Keratinocyte (primary cell): ENCODE measurements around the gene OSBPL1A. TPM values are rescaled to one million over a fixed set of nuclear protein-coding genes. Genes with fewer than 3 reads are reported as not detected.

Source experiments
- DNase-seq: peaks from one replicate; pipeline ENCODE4 v3.0.0-alpha.2; 2011; ENCODE audit warnings: low read depth, missing footprints, low spot score
- FAIRE-seq: peaks from 2 replicates; lab custom pipeline; 2011; peaks lifted over from hg19 to GRCh38; lab: Jason Lieb, UNC
- H2AFZ ChIP-seq: 2 replicates; pipeline ENCODE4 v1.6.0; 2012; ENCODE audit warnings: low read length, control low read depth, inconsistent platforms; ENCODE audit not compliant: control insufficient read depth
- H3K27ac ChIP-seq: 2 replicates; pipeline ENCODE4 v1.5.1; 2011; ENCODE audit warnings: low read length; ENCODE audit not compliant: control insufficient read depth, insufficient read depth
- H3K27me3 ChIP-seq: 3 replicates; pipeline ENCODE4 v1.6.0; 2011; ENCODE audit warnings: low read length; ENCODE audit not compliant: control insufficient read depth, insufficient read depth; ENCODE audit errors: extremely low read depth
- H3K36me3 ChIP-seq, 2 experiments: 2 replicates in 1 of 2; 3 replicates in 1 of 2; pipeline ENCODE4 v1.5.1; 2011; ENCODE audit warnings: low read length in 2 of 2, mild to moderate bottlenecking in 1 of 2; ENCODE audit not compliant: control insufficient read depth in 2 of 2, insufficient read depth in 2 of 2; ENCODE audit errors: extremely low read depth in 1 of 2
- H3K4me1 ChIP-seq: 3 replicates; pipeline ENCODE4 v1.5.1; 2011; ENCODE audit warnings: low read length; ENCODE audit not compliant: control insufficient read depth, insufficient read depth; ENCODE audit errors: extremely low read depth
- H3K4me2 ChIP-seq: 3 replicates; pipeline ENCODE4 v1.6.0; 2011; ENCODE audit warnings: low read depth, low read length; ENCODE audit not compliant: control insufficient read depth, insufficient read depth; ENCODE audit errors: extremely low read depth
- H3K4me3 ChIP-seq, 3 experiments: fragments of 200-600 bp in 1 of 3; sonication (generic) in 1 of 3; 2 replicates in 2 of 3; 3 replicates in 1 of 3; pipeline ENCODE4 v1.5.1; 2011 to 2016; ENCODE audit warnings: low read length in 3 of 3, mild to moderate bottlenecking in 3 of 3, control low read depth in 2 of 3, inconsistent platforms in 1 of 3, low read depth in 1 of 3, mixed read lengths in 1 of 3, mixed run types in 1 of 3, moderate library complexity in 1 of 3; ENCODE audit not compliant: control insufficient read depth in 2 of 3, insufficient read depth in 2 of 3; ENCODE audit errors: extremely low read depth in 1 of 3
- H3K79me2 ChIP-seq: 2 replicates; pipeline ENCODE4 v1.6.0; 2012; ENCODE audit warnings: low read length; ENCODE audit not compliant: control insufficient read depth, insufficient read depth
- H3K9ac ChIP-seq: 3 replicates; pipeline ENCODE4 v1.6.0; 2011; ENCODE audit warnings: low read length; ENCODE audit not compliant: control insufficient read depth, insufficient read depth; ENCODE audit errors: extremely low read depth
- H3K9me1 ChIP-seq: 3 replicates; pipeline ENCODE4 v1.6.0; 2011; ENCODE audit warnings: low read length; ENCODE audit not compliant: control insufficient read depth, insufficient read depth; ENCODE audit errors: extremely low read depth
- H3K9me3 ChIP-seq: 2 replicates; pipeline ENCODE4 v1.5.1; 2012; ENCODE audit warnings: low read depth, low read length; ENCODE audit not compliant: control insufficient read depth
- H4K20me1 ChIP-seq: 3 replicates; pipeline ENCODE4 v1.6.0; 2011; ENCODE audit warnings: low read length; ENCODE audit not compliant: control insufficient read depth, insufficient read depth; ENCODE audit errors: extremely low read depth
- EZH2 ChIP-seq: IDR thresholded peaks from one replicate; pipeline ENCODE4 v1.6.1; 2012; ENCODE audit warnings: inconsistent platforms, mild to moderate bottlenecking, low read length, moderate library complexity
- dilution Hi-C: fragments of 300-500 bp; cut with MboI; formaldehyde crosslinking; loops from one replicate; pipeline ENCODE4 v1.7.0; 2020; ENCODE audit warnings: low sequenced_read_pairs; ENCODE audit not compliant: extremely low pct_ligation_motif_present
- polyA plus RNA-seq, 5 experiments: library from polyadenylated mRNA; depleted of rRNA in 3 of 5; stranded (reverse) in 3 of 5; stranded (forward) in 1 of 5; unstranded in 1 of 5; fragments of >200 nt; gene quantifications; 1 replicate in 1 of 5; 2 replicates in 3 of 5; 3 replicates in 1 of 5; pipeline versions ENCODE4 v1.2.1 to v1.2.3, GENCODE V29; 2011 to 2012; ENCODE audit warnings: missing spikeins in 2 of 5, low read depth in 1 of 5, low replicate concordance in 1 of 5
- TF ChIP-seq, protein P1 (sequence below), 3 experiments: IDR thresholded peaks in 1 of 3; conservative IDR thresholded peaks in 1 of 3; optimal IDR thresholded peaks in 1 of 3; 2 replicates in 2 of 3; 3 replicates in 1 of 3; pipeline versions ENCODE3 to v1.5.1; 2011; ENCODE audit warnings: low read length in 3 of 3, mild to moderate bottlenecking in 3 of 3, moderate library complexity in 2 of 3, control low read depth in 1 of 3, inconsistent platforms in 1 of 3; ENCODE audit not compliant: insufficient read depth in 2 of 3; ENCODE audit errors: extremely low read depth in 1 of 3

Gene OSBPL1A
- polyA plus RNA-seq, 1 donor (not counting 4 experiments of a cell fraction or from before 2014, with no cell fraction given) = 17.7 TPM

DNA sequence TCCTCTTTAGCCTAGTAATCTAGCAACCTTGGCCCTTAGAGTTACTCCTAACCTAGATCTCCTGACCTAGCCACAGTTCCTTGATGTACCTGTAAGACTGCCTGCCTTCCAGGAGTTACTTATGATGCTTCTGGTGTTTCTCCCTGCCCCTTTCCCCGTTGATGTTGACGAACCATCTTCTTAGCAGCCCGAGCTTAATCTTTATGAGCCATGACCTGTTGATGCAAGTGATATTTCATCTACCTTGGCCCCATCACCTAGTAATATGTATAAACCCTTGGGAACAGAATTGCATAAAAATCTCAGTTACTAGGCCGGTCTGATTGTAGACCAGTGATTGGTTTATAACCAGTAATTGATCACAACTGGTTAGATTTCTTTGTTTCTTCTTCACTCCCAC is 31.6 kb upstream of the OSBPL1A start:
- DNase-seq (no peak), FAIRE-seq (no peak)
- no peaks in the 10 kb centered on the region for H4K20me1 ChIP-seq
- H3K9ac ChIP-seq = no peak overlapping the region
- H2AFZ ChIP-seq = no peak overlapping the region
- H3K27ac ChIP-seq = no peak overlapping the region
- H3K9me1 ChIP-seq = no peaks in the 10 kb centered on the region
- peaks cover 4 to 10% of the 10 kb centered on the region in 2 experiments for H3K36me3 ChIP-seq
- peaks cover 13% of the 10 kb centered on the region for H3K79me2 ChIP-seq
- TF ChIP-seq, protein P1, sequence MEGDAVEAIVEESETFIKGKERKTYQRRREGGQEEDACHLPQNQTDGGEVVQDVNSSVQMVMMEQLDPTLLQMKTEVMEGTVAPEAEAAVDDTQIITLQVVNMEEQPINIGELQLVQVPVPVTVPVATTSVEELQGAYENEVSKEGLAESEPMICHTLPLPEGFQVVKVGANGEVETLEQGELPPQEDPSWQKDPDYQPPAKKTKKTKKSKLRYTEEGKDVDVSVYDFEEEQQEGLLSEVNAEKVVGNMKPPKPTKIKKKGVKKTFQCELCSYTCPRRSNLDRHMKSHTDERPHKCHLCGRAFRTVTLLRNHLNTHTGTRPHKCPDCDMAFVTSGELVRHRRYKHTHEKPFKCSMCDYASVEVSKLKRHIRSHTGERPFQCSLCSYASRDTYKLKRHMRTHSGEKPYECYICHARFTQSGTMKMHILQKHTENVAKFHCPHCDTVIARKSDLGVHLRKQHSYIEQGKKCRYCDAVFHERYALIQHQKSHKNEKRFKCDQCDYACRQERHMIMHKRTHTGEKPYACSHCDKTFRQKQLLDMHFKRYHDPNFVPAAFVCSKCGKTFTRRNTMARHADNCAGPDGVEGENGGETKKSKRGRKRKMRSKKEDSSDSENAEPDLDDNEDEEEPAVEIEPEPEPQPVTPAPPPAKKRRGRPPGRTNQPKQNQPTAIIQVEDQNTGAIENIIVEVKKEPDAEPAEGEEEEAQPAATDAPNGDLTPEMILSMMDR (optimal IDR thresholded peaks at IDR 0.05 in 1 of 3, IDR thresholded peaks at IDR 0.05 in 1 of 3, conservative IDR thresholded peaks at IDR 0.05 in 1 of 3; ENCODE audit: extremely low read depth in 1 of 3, insufficient read depth in 2 of 3, low read length in 3 of 3) = no peak
- TF ChIP-seq EZH2 = no peak
- no peak overlapping the region for H3K4me3 ChIP-seq
- no peak overlapping the region for H3K4me2 ChIP-seq
- no peaks in the 10 kb centered on the region for H3K9me3 ChIP-seq
- H3K4me1 ChIP-seq = peaks cover 12% of the 10 kb centered on the region
- dilution Hi-C loops = no loop called here
- H3K27me3 ChIP-seq = no peaks in the 10 kb centered on the region

- Histone ChIP-seq H3K4me1 (peaks cover 12% of the 10 kb centered on the region), H3K9ac (no peak overlapping the region), H3K36me3 (peaks cover 4 to 10% of the 10 kb centered on the region in 2 experiments), H3K27ac (no peak overlapping the region), H4K20me1 (no peaks in the 10 kb centered on the region), H3K27me3 (no peaks in the 10 kb centered on the region), H2AFZ (no peak overlapping the region), H3K4me3 (no peak overlapping the region), H3K4me2 (no peak overlapping the region), H3K79me2 (peaks cover 13% of the 10 kb centered on the region), H3K9me1 (no peaks in the 10 kb centered on the region), H3K9me3 (no peaks in the 10 kb centered on the region)
- no peak for TF ChIP-seq EZH2
- TF ChIP-seq, protein P1 (optimal IDR thresholded peaks at IDR 0.05 in 1 of 3, IDR thresholded peaks at IDR 0.05 in 1 of 3, conservative IDR thresholded peaks at IDR 0.05 in 1 of 3; ENCODE audit: extremely low read depth in 1 of 3, insufficient read depth in 2 of 3, low read length in 3 of 3) = peak in 2 of 3 experiments; percentile 28 to 35
- FAIRE-seq (peak; percentile 9), DNase-seq (no peak)
- dilution Hi-C loops = no loop called here
These were observed 31.1 kb upstream of the OSBPL1A start for GRCh38 chr18:24428709-24429108.
